GM12878 (cell line): ENCODE measurements around the gene MTMR3. TPM values are rescaled to one million over a fixed set of nuclear protein-coding genes. Genes with fewer than 3 reads are reported as not detected.

Source experiments
- ATAC-seq: fragments of 200-7000 bp; cut with Tn5 transposase; 3 replicates; pipeline ENCODE4 v1.9.1; 2020; ENCODE audit warnings: mild to moderate bottlenecking, moderate library complexity
- BruUV-seq: library from RNA; stranded (reverse); fragments of 400-500 nt; replicated peaks from 2 replicates; lab custom pipeline; 2021; lab: Mats Ljungman, UMichigan
- CTCF ChIA-PET: fragments of 300-600 bp; sonication (Branson Sonifier 250); formaldehyde crosslinking; extraction: SDS; loops from one replicate; lab custom pipeline; 2021; ENCODE audit warnings: inconsistent platforms; lab: Yijun Ruan, JAX
- POLR2A ChIA-PET: fragments of 350-600 bp; formaldehyde crosslinking; extraction: SDS; loops from one replicate; lab custom pipeline; 2021; ENCODE audit warnings: inconsistent platforms; lab: Charles Lee
- RAD21 ChIA-PET: fragments of 300-600 bp; sonication (Branson Sonifier 250); formaldehyde crosslinking; loops from one replicate; lab custom pipeline; 2023; ENCODE audit warnings: antibody characterized with exemption; ENCODE audit not compliant: unreplicated experiment; lab: Charles Lee
- SMC1A ChIA-PET: fragments of 300-600 bp; sonication (Branson Sonifier 250); formaldehyde crosslinking; loops from one replicate; lab custom pipeline; 2023; ENCODE audit not compliant: unreplicated experiment, uncharacterized antibody; lab: Charles Lee
- DNase-seq: peaks from one replicate; pipeline ENCODE4 v3.0.0-alpha.2; 2011; ENCODE audit warnings: low read depth, low spot score
- FAIRE-seq: peaks from 3 replicates; lab custom pipeline; 2011; peaks lifted over from hg19 to GRCh38; lab: Jason Lieb, UNC
- H2AFZ ChIP-seq: 2 replicates; pipeline ENCODE4 v1.6.0; 2011; ENCODE audit warnings: low read depth, low read length, control low read depth; ENCODE audit not compliant: control insufficient read depth
- H3K27ac ChIP-seq: 2 replicates; pipeline ENCODE4 v1.5.1; 2011; ENCODE audit warnings: control low read depth; ENCODE audit not compliant: control insufficient read depth, insufficient read depth
- H3K27me3 ChIP-seq, 2 experiments: replicated peaks in 1 of 2; 2 replicates each; pipeline versions ENCODE4 v1.6.0 to v1.6.1; 2011; ENCODE audit warnings: low read length in 1 of 2; ENCODE audit not compliant: control insufficient read depth in 2 of 2, insufficient read depth in 2 of 2
- H3K36me3 ChIP-seq, 2 experiments: 2 replicates each; pipeline ENCODE4 v1.5.1; 2011; ENCODE audit warnings: low read length in 1 of 2; ENCODE audit not compliant: control insufficient read depth in 2 of 2, insufficient read depth in 2 of 2
- H3K4me1 ChIP-seq: 2 replicates; pipeline ENCODE4 v1.6.1; 2011; ENCODE audit warnings: mild to moderate bottlenecking, low read length, moderate library complexity, mixed read lengths; ENCODE audit not compliant: control insufficient read depth, insufficient read depth
- H3K4me2 ChIP-seq: 2 replicates; pipeline ENCODE4 v1.6.0; 2011; ENCODE audit warnings: control low read depth; ENCODE audit not compliant: control insufficient read depth, insufficient read depth
- H3K4me3 ChIP-seq: fragments of 200-600 bp; sonication (generic); 2 replicates; pipeline ENCODE4 v1.5.1; 2016
- H3K79me2 ChIP-seq: 2 replicates; pipeline ENCODE4 v1.6.0; 2011; ENCODE audit warnings: low read length; ENCODE audit not compliant: control insufficient read depth, insufficient read depth
- H3K9ac ChIP-seq: 2 replicates; pipeline ENCODE4 v1.8.0; 2011; ENCODE audit warnings: low read length, control low read depth, mixed read lengths; ENCODE audit not compliant: control insufficient read depth, insufficient read depth
- H3K9me3 ChIP-seq: replicated peaks from 3 replicates; pipeline ENCODE4 v1.5.1; 2011; ENCODE audit warnings: mild to moderate bottlenecking, low read length; ENCODE audit not compliant: control insufficient read depth, insufficient read depth
- H4K20me1 ChIP-seq: 2 replicates; pipeline ENCODE4 v1.6.0; 2011; ENCODE audit not compliant: control insufficient read depth, insufficient read depth
- ASH2L ChIP-seq: fragments of 300-600, 200-600 bp; sonication (generic); IDR thresholded peaks from 2 replicates; pipeline ENCODE4 v1.6.1; 2017; ENCODE audit warnings: low read depth, mild to moderate bottlenecking, borderline replicate concordance
- BMI1 ChIP-seq: fragments of 450-650 bp; IDR thresholded peaks from 2 replicates; pipeline ENCODE4 v1.6.1; 2016; ENCODE audit warnings: mild to moderate bottlenecking, moderate library complexity, borderline replicate concordance
- CREB1 ChIP-seq: IDR thresholded peaks from 2 replicates; pipeline ENCODE4 v1.6.1; 2012; ENCODE audit warnings: low read depth, mild to moderate bottlenecking, inconsistent platforms
- MTA3 ChIP-seq: IDR thresholded peaks from 2 replicates; pipeline ENCODE4 v1.6.1; 2012; ENCODE audit warnings: low read length, inconsistent platforms, borderline replicate concordance
- NFYB ChIP-seq: IDR thresholded peaks from 2 replicates; pipeline ENCODE4 v1.6.1; 2011; ENCODE audit warnings: low read depth, mild to moderate bottlenecking, low read length, improper control_type of control experiment, moderate library complexity; ENCODE audit not compliant: insufficient read depth
- NR2F1 ChIP-seq: fragments of 450-650 bp; conservative IDR thresholded peaks from 2 replicates; pipeline ENCODE4 v1.6.1; 2017; ENCODE audit warnings: mild to moderate bottlenecking
- ZBED1 ChIP-seq: IDR thresholded peaks from 2 replicates; pipeline ENCODE4 v1.6.1; 2016; ENCODE audit warnings: borderline replicate concordance
- ZNF384 ChIP-seq: IDR thresholded peaks from 2 replicates; pipeline ENCODE4 v1.6.1; 2012; ENCODE audit warnings: low read depth, mild to moderate bottlenecking, low read length, improper control_type of control experiment, borderline replicate concordance
- WGBS: methylation state at CpG from one replicate; pipeline ENCODE4 v1.1.6; 2016; ENCODE audit warnings: low lambda C conversion rate; ENCODE audit not compliant: insufficient replicate concordance, insufficient coverage; ENCODE audit errors: missing lambda C conversion rate; 5-methylcytosine and 5-hydroxymethylcytosine counted together
- in situ Hi-C: fragments of 300-500 bp; cut with MboI; formaldehyde crosslinking; loops from 9 replicates; pipeline ENCODE4 v1.14.3; 2018; ENCODE audit warnings: mixed read lengths
- intact Hi-C: fragments of 100-400 bp; cut with micrococcal nuclease; formaldehyde crosslinking; loops from one replicate; pipeline ENCODE4 v1.14.2; 2022; ENCODE audit not compliant: unreplicated experiment
- polyA plus RNA-seq, 11 experiments: library from polyadenylated mRNA; depleted of rRNA in 4 of 11; unstranded in 6 of 11; stranded (reverse) in 5 of 11; fragments of >200 nt; fragmentation: Nextera tagmentation in 4 of 11; fragmentation: Illumina TruSeq in 1 of 11; extraction: Ambion mirVana in 4 of 11; extraction: Trizol in 1 of 11; gene quantifications; 1 replicate in 1 of 11; 2 replicates in 10 of 11; pipeline versions ENCODE4 v1.2.1 to v1.2.3, GENCODE V29; 2011 to 2016; ENCODE audit warnings: inconsistent platforms in 2 of 11, missing spikeins in 2 of 11, low read depth in 1 of 11
- total RNA-seq, 4 experiments: library from RNA; depleted of rRNA in 3 of 4; stranded (reverse); fragments of >200 nt in 3 of 4; fragmentation: Illumina TruSeq in 1 of 4; extraction: Trizol in 1 of 4; gene quantifications; 2 replicates each; pipeline versions ENCODE4 v1.2.1 to v1.2.3, GENCODE V29; 2013 to 2021
- TF ChIP-seq, protein P1 (sequence below): IDR thresholded peaks from 2 replicates; pipeline ENCODE4 v1.6.1; 2011; ENCODE audit warnings: borderline replicate concordance, low read depth, mild to moderate bottlenecking, moderate library complexity, low read length; ENCODE audit not compliant: insufficient read depth, poor library complexity, severe bottlenecking
- TF ChIP-seq, protein P2 (sequence below): IDR thresholded peaks from 2 replicates; pipeline ENCODE4 v1.6.1; 2012; ENCODE audit warnings: low read depth, low read length, improper control_type of control experiment
- TF ChIP-seq, protein P3 (sequence below): fragments of 450-650 bp; formaldehyde crosslinking; IDR thresholded peaks from 2 replicates; pipeline ENCODE4 v1.4.0; 2022; ENCODE audit warnings: mild to moderate bottlenecking, moderate library complexity

MTMR3 gene
- total and polyA plus RNA-seq, 10 of the 15 experiments (the other 5 are each of a cell fraction or from before 2014, with no cell fraction given) = 1.4 to 23.7 (median 10.6) TPM

DNA sequence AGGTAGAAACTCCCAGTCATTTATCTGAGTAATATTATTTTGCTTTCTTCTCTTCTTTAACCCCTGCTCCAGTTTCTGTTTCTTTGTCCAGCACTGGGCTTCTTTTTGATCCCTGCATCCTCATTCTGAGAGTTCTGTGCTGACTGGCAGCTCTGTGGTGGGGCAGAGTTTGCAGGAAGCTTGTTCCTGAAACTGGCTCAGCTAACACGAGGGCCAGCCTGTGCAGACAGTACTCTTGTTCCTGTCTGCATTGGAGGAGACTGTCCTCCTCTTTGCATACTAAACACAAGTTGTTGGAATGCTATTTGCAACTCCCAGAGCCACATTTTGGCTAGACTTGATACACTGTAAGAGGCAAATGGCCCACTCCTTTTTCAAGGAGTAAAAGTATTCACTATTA is 104.2 kb downstream of the MTMR3 start:
- WGBS = 0% methylated on average over 1 of the region's 1 CpG
- CTCF ChIA-PET = interaction anchor here (1.8 kb wide), 1 partner anchor 18 kb away, joined by 9 read pairs; no protein-coding TSS in a partner anchor

More for the DNA sequence above, 104.2 kb downstream of the MTMR3 start:
- H3K36me3 ChIP-seq = no peaks in the 10 kb centered on the region; a peak in 1 of 4 replicates
- no peaks in the 10 kb centered on the region for H4K20me1 ChIP-seq
- no peak for TF ChIP-seq ZBED1
- TF ChIP-seq ASH2L = no peak
- TF ChIP-seq, protein P1, sequence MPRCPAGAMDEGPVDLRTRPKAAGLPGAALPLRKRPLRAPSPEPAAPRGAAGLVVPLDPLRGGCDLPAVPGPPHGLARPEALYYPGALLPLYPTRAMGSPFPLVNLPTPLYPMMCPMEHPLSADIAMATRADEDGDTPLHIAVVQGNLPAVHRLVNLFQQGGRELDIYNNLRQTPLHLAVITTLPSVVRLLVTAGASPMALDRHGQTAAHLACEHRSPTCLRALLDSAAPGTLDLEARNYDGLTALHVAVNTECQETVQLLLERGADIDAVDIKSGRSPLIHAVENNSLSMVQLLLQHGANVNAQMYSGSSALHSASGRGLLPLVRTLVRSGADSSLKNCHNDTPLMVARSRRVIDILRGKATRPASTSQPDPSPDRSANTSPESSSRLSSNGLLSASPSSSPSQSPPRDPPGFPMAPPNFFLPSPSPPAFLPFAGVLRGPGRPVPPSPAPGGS = no peak
- no peak for TF ChIP-seq NFYB
- TF ChIP-seq NR2F1 = no peak
- TF ChIP-seq ZNF384 = no peak
- TF ChIP-seq MTA3 = no peak
- TF ChIP-seq, protein P2, sequence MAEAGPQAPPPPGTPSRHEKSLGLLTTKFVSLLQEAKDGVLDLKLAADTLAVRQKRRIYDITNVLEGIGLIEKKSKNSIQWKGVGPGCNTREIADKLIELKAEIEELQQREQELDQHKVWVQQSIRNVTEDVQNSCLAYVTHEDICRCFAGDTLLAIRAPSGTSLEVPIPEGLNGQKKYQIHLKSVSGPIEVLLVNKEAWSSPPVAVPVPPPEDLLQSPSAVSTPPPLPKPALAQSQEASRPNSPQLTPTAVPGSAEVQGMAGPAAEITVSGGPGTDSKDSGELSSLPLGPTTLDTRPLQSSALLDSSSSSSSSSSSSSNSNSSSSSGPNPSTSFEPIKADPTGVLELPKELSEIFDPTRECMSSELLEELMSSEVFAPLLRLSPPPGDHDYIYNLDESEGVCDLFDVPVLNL = no peak
- no peak for TF ChIP-seq CREB1
- no peak for TF ChIP-seq BMI1
- TF ChIP-seq, protein P3, sequence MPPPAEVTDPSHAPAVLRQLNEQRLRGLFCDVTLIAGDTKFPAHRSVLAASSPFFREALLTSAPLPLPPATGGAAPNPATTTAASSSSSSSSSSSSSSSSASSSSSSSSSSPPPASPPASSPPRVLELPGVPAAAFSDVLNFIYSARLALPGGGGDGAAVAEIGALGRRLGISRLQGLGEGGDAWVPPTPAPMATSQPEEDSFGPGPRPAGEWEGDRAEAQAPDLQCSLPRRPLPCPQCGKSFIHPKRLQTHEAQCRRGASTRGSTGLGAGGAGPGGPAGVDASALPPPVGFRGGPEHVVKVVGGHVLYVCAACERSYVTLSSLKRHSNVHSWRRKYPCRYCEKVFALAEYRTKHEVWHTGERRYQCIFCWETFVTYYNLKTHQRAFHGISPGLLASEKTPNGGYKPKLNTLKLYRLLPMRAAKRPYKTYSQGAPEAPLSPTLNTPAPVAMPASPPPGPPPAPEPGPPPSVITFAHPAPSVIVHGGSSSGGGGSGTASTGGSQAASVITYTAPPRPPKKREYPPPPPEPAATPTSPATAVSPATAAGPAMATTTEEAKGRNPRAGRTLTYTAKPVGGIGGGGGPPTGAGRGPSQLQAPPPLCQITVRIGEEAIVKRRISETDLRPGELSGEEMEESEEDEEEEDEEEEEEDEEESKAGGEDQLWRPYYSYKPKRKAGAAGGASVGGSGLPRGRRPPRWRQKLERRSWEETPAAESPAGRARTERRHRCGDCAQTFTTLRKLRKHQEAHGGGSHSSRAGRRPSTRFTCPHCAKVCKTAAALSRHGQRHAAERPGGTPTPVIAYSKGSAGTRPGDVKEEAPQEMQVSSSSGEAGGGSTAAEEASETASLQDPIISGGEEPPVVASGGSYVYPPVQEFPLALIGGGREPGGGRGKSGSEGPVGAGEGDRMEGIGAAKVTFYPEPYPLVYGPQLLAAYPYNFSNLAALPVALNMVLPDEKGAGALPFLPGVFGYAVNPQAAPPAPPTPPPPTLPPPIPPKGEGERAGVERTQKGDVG (CRISPR knock-in tag) = no peak
- H3K9me3 ChIP-seq = no peaks in the 10 kb centered on the region
- no peak for ATAC-seq
- no peak overlapping the region; the same call in 1 of the 2 replicates for H3K27ac ChIP-seq
- FAIRE-seq = no peak
- DNase-seq = no peak
- H2AFZ ChIP-seq = no peak overlapping the region
- intact Hi-C loops = loop anchor here (10.0 kb wide), 1 partner anchor 102 kb away; the partner anchor contains the start of gene MTMR3
- H3K4me1 ChIP-seq = no peaks in the 10 kb centered on the region
- no peak overlapping the region for H3K9ac ChIP-seq
- no peaks in the 10 kb centered on the region for H3K79me2 ChIP-seq
- no peaks in the 10 kb centered on the region for H3K27me3 ChIP-seq
- RAD21 ChIA-PET = no interaction called here
- POLR2A ChIA-PET = no interaction called here
- H3K4me2 ChIP-seq = no peak overlapping the region
- no TSS peak for BruUV-seq
- H3K4me3 ChIP-seq = no peak overlapping the region
- SMC1A ChIA-PET = interaction anchor here (1.2 to 1.7 kb wide), 2 partner anchors 10 to 18 kb away, joined by 5 to 6 read pairs; no protein-coding TSS in a partner anchor
- in situ Hi-C loops = no loop called here
